Subcutaneous abdominal adipose tissue (tissue), 5 donors: Measurements from ENCODE around the gene GNB3.

ENCODE experiments used
- H3K27ac ChIP-seq: one replicate; pipeline ENCODE4 v1.7.0; 2013; ENCODE audit warnings: low read depth, mild to moderate bottlenecking, inconsistent platforms, low read length, moderate library complexity
- H3K27me3 ChIP-seq, 5 donors: one replicate each; pipeline ENCODE4 v1.7.0; 2013; ENCODE audit warnings: low read length in 5 of 5, inconsistent platforms in 1 of 5; ENCODE audit not compliant: control insufficient read depth in 5 of 5, insufficient read depth in 4 of 5
- H3K36me3 ChIP-seq, 5 donors: one replicate each; pipeline ENCODE4 v1.7.0; 2013; ENCODE audit warnings: low read length in 5 of 5; ENCODE audit not compliant: control insufficient read depth in 5 of 5, insufficient read depth in 5 of 5
- H3K4me1 ChIP-seq, 5 donors: one replicate each; pipeline ENCODE4 v1.7.0; 2013; ENCODE audit warnings: low read length in 5 of 5, mild to moderate bottlenecking in 3 of 5, moderate library complexity in 1 of 5; ENCODE audit not compliant: control insufficient read depth in 5 of 5, insufficient read depth in 5 of 5
- H3K4me3 ChIP-seq, 5 donors: one replicate each; pipeline ENCODE4 v1.7.0; 2013; ENCODE audit warnings: low read length in 5 of 5, low read depth in 1 of 5
- H3K9ac ChIP-seq, 5 donors: one replicate each; pipeline ENCODE4 v1.7.0; 2013; ENCODE audit warnings: low read length in 5 of 5, mild to moderate bottlenecking in 4 of 5, moderate library complexity in 3 of 5
- H3K9me3 ChIP-seq, 5 donors: one replicate each; pipeline ENCODE4 v1.7.0; 2013; ENCODE audit warnings: low read length in 5 of 5; ENCODE audit not compliant: control insufficient read depth in 5 of 5
- donor health status: healthy.
- donor health status: healthy.
- donor health status: healthy.
- donor health status: healthy.
- donor health status: healthy.

The GNB3 gene

DNA sequence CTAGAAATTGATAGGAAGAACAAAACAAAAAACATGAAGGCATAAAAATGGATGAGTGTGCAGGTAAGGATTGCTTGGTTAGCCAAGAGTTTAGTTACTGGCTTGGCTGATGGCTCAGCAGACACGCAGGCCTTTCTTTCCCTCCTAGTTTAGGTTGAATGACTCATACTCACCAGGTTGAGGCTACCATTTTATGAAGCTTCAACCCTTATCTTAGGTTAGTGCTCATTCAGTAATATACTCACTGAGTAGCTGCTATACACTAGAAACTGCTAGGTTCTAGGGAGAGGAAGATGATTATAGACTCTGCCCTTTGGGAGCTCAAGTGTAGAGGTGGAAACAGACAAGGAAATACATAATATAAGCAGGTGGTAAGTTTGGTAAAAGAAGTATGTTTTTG, 6.5 kb upstream of the GNB3 start:
- Histone ChIP-seq H3K27ac (no peak overlapping the region), H3K9ac (no peak overlapping the region), H3K4me3 (no peak overlapping the region), H3K27me3 (peaks cover 7 to 16% (median 8%) of the 10 kb centered on the region in 5 donors), H3K4me1 (peaks cover 2 to 12% (median 5%) of the 10 kb centered on the region in 5 donors), H3K36me3 (peaks cover 0 to 16% (median 10%) of the 10 kb centered on the region in 5 donors), H3K9me3 (no peaks in the 10 kb centered on the region)

DNA sequence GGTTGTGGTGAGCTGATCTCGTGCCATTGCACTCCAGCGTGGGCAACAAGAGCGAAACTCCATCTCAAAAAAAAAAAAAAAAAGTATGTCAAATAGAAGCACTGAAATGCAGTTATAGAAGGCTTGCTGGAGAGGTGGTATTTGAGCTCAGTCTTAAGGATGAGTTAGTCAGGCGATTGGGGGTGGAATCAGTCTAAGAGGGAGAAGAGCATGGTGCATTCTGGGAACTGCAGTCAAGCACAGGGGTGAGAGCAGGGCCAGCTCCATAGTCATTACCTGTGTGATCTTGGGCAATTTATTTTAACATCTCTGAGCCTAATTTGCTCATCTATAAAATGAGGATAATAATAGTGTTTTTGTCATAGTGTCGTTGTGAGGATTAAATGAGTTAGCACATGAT, 5.9 kb upstream of the GNB3 start:
- H3K27ac ChIP-seq = no peak overlapping the region

DNA sequence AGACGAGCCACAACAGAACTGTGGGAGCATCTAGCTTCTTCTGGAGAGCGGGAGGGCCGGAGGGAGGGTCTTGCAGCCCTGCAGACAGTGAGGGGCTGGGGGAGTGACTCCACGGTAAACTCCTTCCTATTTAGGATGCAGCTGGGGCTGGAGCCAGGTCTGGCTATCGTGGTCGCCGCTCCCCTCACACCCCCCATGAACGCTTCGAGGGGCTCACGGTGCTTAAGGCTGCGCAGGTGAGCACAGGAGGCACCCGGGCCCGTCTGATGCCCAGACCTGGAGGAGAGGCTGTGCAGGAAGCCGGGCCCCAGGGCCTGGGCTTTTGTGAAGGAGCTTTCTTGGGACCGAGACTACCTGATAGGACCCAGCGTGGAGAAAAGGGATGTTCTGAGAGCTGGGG, 3.9 kb upstream of the GNB3 start:
- Histone ChIP-seq H3K9ac (no peak overlapping the region), H3K36me3 (peaks cover 0 to 20% (median 11%) of the 10 kb centered on the region in 5 donors), H3K4me3 (no peak overlapping the region), H3K9me3 (no peaks in the 10 kb centered on the region), H3K27ac (no peak overlapping the region), H3K27me3 (peaks cover 0 to 2% (median 0%) of the 10 kb centered on the region in 5 donors), H3K4me1 (peaks cover 0 to 2% (median 0%) of the 10 kb centered on the region in 5 donors)

More for the DNA sequence above, 5.9 kb upstream of the GNB3 start:
- Histone ChIP-seq H3K9ac (no peak overlapping the region), H3K36me3 (peaks cover 0 to 20% (median 11%) of the 10 kb centered on the region in 5 donors), H3K9me3 (no peaks in the 10 kb centered on the region), H3K4me1 (peaks cover 0 to 8% (median under 1%) of the 10 kb centered on the region in 5 donors), H3K27me3 (peaks cover under 1 to 10% (median 3%) of the 10 kb centered on the region in 5 donors), H3K4me3 (no peak overlapping the region)

- Histone ChIP-seq H3K36me3 (peaks cover 0 to 20% (median 11%) of the 10 kb centered on the region in 5 donors), H3K9me3 (no peaks in the 10 kb centered on the region), H3K27me3 (peaks cover 0 to 4% (median 0%) of the 10 kb centered on the region in 5 donors), H3K9ac (no peak overlapping the region), H3K4me3 (no peak overlapping the region), H3K4me1 (peaks cover 0 to 2% (median 0%) of the 10 kb centered on the region in 5 donors), H3K27ac (no peak overlapping the region)
Measured at GRCh38 chr12:6837370-6838060, 3.2 kb upstream of the GNB3 start.

DNA sequence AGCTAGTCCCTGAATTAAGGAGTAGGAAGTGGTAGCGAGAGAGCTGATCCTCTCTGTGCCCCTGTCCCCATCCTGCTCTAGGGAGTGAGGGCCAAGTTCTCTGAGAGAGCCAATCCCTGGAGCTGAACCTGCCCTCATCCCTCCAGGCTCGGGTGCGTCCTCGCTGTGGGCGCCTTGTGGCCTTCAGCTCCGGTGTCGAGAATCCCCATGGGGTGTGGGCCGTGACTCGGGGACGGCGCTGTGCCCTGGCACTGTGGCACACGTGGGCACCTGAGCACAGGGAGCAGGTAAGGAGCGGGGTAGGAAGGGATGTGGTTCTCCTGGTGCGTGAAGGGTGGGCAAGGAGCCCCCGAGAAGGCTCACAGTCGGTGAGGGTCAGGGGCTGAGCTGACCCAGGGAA, 1.9 kb upstream of the GNB3 start:
- Histone ChIP-seq H3K36me3 (peaks cover 0 to 20% (median 11%) of the 10 kb centered on the region in 5 donors), H3K9me3 (no peaks in the 10 kb centered on the region), H3K9ac (no peak overlapping the region), H3K27ac (no peak overlapping the region), H3K4me1 (peaks cover 0 to 2% (median 0%) of the 10 kb centered on the region in 5 donors), H3K4me3 (no peak overlapping the region), H3K27me3 (peaks cover 0 to 11% (median 9%) of the 10 kb centered on the region in 5 donors)

- no peak overlapping the region for H3K4me3 ChIP-seq
- no peaks in the 10 kb centered on the region for H3K9me3 ChIP-seq
- H3K27me3 ChIP-seq = peaks cover 0 to 13% (median 9%) of the 10 kb centered on the region in 5 donors
- H3K27ac ChIP-seq = no peak overlapping the region
- peaks cover 0 to 20% (median 11%) of the 10 kb centered on the region in 5 donors for H3K36me3 ChIP-seq
- peaks cover 0 to 2% (median 0%) of the 10 kb centered on the region in 5 donors for H3K4me1 ChIP-seq
- no peak overlapping the region for H3K9ac ChIP-seq
Measured at GRCh38 chr12:6839482-6840201, 1.1 kb upstream of the GNB3 start.

DNA sequence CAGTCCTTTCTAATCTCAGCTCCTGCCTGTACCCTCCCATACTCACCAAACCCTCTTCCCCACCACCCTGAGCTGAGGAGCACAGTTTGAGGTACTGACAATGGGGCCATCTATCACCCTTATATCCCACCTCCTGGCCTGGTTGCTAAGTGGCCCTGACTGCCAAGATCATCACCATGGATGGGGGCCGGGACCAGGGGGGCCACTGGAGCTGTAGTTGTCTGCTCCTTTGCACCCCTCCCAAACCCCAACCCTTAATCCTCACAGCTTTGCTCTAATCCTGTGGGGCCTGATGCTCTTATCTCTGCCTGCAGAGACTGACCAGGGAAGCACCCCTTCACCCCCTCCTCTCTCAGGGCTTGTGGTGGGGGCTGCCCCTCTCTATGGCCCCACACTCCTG, 395 bp upstream of the GNB3 start:
- Histone ChIP-seq H3K27me3 (peaks cover 0 to 17% (median 9%) of the 10 kb centered on the region in 5 donors), H3K4me3 (no peak overlapping the region), H3K9ac (no peak overlapping the region), H3K27ac (no peak overlapping the region), H3K9me3 (no peaks in the 10 kb centered on the region), H3K36me3 (peaks cover 0 to 21% (median 11%) of the 10 kb centered on the region in 5 donors), H3K4me1 (peaks cover 0 to 2% (median 0%) of the 10 kb centered on the region in 5 donors)

DNA sequence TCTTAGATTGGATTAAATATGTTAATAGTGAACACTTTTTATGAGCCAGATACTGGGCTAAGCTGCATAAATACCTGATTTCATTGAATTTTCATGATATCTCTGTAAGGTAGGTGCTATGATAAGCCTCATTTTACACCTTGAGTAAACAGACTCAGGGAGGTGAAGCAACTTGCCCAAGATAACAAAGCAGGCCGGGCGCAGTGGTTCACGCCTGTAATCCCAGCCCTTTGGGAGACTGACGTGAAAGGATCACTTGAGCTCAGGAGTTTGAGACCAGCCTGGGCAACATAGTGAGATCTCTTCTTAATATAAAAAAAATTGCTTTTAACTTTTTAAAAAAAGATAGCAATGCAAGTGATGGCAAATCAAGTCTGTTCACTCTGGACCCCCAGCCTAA, 1.4 kb downstream of the GNB3 start:
- Histone ChIP-seq H3K9ac (no peak overlapping the region), H3K27ac (no peak overlapping the region), H3K4me1 (no peaks in the 10 kb centered on the region), H3K27me3 (peaks cover 0 to 17% (median 9%) of the 10 kb centered on the region in 5 donors), H3K36me3 (peaks cover 0 to 27% (median 13%) of the 10 kb centered on the region in 5 donors), H3K4me3 (no peak overlapping the region), H3K9me3 (no peaks in the 10 kb centered on the region)

DNA sequence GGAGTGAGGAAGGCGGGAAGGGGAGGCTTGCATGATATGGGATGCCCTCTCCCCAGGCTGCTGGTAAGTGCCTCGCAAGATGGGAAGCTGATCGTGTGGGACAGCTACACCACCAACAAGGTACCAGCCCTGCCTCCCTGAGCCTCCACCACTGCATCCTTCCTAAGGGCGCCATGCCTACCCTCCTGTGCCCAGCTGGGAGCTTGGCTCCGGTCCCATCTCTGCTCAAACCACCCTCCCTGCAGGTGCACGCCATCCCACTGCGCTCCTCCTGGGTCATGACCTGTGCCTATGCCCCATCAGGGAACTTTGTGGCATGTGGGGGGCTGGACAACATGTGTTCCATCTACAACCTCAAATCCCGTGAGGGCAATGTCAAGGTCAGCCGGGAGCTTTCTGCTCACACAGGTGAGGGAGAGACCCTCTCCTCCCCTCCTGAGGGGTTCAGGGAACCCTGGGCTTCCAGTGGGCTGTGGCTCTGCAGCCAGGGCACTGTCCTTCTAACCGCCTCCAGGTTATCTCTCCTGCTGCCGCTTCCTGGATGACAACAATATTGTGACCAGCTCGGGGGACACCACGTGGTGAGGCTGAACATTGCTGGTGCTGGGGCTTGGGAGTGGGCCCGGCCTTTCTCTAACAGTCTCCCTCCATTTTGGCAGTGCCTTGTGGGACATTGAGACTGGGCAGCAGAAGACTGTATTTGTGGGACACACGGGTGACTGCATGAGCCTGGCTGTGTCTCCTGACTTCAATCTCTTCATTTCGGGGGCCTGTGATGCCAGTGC, 2.6 kb downstream of the GNB3 start:
- no peaks in the 10 kb centered on the region for H3K9me3 ChIP-seq
- no peak overlapping the region for H3K9ac ChIP-seq
- no peaks in the 10 kb centered on the region for H3K4me1 ChIP-seq
- no peak overlapping the region for H3K4me3 ChIP-seq
- peaks cover 0 to 17% (median 7%) of the 10 kb centered on the region in 5 donors for H3K27me3 ChIP-seq
- no peak overlapping the region for H3K27ac ChIP-seq
- H3K36me3 ChIP-seq = peaks cover 0 to 18% (median 9%) of the 10 kb centered on the region in 5 donors
